Medulla oblongata (tissue), 1 donor: ENCODE measurements around the gene RS1.

Experiments
- DNase-seq: peaks from one replicate; pipeline ENCODE4 v3.0.0-alpha.2; 2015; ENCODE audit errors: extremely low spot score

RS1 gene

DNA sequence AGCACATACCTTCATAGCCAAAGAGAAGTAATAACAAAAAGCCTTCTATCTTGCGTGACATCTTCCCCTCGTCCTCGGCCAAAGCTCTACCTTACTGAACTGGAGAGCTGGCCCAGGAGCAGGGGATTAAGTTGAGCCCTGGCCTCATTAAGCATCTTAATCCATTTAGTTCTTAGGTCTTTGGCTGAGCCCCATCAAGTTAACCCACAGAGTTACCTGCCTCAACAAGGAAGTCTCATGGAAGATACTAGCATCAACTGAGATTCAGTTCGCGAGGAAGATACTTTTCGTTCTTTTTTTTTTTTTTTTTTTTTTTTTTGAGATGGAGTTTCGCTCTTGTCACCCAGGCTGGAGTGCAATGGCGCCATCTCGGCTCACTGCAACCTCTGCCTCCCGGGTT, at the start of gene RS1:
RS1 (minus strand) TSS at position 101 of the 400 bp plus-strand sequence; CDS start at position 61, 40 bp downstream.
- no peak for DNase-seq

DNA sequence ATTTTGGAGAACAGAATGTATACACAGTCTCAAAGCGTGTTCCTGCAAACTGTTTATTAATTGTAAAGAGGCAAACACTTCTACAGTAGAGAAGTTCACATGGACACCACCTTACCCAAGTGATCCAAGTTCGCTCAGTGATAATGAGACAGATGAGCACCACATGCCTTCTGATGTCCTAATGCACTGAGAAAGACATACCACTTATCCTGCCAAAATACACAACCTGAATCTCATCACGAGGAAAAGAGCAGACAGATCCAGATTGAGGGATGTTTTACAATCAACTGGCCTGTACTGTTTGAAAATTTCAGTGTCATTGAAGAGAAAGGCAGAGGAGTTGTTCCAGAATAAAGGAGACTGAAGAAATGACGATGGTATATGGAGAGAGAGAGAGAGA, 47.9 kb upstream of the RS1 start:
- no peak for DNase-seq

DNA sequence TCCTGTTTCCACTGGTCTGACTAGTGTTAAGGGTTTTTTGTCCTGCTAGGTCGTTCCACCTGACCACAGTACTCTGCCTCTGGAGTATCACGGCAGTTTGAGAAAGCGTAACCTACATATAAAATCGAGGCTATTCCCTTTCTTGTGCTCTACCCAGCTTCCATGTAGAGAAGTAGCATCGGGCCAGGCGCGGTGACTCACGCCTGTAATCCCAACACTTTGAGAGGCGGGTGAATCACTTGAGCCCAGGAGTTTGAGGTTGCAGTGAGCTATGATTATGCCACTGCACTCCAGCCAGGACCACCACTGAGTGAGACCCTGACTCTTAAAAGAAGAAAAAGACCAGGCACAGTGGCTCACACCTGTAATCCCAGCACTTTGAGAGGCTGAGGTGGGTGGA, 43.0 kb upstream of the RS1 start:
- no peak for DNase-seq

GRCh38 chrX:18709833-18710232, 37.9 kb upstream of the RS1 start:
- DNase-seq, result no peak

DNA sequence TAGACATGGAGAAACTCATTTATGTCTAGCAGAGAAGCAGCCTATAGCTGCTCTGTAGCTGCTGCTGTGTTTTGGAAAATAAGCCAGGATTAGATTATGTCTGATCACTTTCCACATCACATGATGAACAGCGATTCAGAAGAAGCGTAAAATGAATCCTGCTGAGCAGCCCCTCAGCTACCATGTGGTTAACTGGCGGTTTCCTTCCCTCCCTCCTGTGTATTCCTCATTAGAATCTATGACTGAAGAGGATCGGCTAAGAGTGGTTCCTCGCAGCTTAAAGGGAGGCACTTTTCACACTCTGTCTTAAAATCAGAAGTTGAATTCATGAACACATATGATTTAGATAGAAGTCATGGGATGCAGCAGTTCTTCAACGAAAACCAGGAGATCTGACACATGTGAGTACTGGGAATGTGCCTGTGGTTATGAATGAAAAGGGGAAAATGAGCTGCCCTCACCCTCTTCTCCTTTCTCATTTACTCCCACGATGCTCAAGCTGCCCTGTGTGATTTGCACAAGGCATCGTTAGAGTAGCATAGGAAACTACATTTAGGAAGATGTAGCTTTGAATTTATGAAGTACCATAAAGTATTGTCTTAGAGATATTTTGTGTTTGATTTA, 35.6 kb upstream of the RS1 start, which contains the start of gene PPEF1:
PPEF1 (plus strand) TSS at position 220 of the 624 bp plus-strand sequence; CDS start at position 356, 136 bp downstream.
- DNase-seq, result no peak

DNA sequence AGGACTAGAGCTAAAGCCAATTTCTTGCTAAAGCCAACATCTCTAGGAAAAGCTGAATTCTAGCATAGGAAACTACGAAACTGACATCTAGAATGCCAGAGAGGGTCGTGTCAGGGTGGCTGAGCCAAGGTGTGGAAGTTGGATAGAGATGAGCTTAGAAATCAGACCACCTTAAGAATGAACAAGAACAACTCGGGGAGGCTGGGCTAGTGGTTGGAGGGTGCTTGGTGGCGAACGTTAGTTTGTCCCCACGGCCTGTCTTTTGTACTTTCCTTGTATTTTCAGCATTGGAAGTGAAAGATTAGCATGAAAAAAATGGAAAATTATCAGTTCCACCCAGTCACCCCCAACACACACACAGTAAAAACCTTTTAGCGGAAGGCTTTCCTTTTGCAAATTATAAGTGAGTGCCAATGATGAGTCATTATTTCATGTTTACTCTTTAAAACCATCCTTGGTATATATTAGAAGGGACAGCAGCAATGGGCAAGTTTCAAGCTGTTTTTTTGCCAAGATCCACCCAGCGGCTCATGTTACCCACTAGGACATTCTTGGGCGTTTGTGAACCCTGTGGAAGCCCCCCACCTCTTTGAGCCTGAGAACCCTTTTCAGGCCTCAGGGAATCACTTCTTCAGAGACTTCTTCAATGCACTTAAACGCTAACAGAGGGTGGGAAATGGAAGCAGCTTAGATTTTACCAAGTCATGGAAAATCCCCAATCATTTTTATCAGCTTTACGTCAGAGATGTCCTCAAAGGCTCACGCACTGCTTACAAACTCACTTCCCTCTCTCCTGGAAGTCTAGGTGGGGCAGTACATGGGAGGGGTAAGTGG, 30.7 kb upstream of the RS1 start:
- DNase-seq, result no peak

DNA sequence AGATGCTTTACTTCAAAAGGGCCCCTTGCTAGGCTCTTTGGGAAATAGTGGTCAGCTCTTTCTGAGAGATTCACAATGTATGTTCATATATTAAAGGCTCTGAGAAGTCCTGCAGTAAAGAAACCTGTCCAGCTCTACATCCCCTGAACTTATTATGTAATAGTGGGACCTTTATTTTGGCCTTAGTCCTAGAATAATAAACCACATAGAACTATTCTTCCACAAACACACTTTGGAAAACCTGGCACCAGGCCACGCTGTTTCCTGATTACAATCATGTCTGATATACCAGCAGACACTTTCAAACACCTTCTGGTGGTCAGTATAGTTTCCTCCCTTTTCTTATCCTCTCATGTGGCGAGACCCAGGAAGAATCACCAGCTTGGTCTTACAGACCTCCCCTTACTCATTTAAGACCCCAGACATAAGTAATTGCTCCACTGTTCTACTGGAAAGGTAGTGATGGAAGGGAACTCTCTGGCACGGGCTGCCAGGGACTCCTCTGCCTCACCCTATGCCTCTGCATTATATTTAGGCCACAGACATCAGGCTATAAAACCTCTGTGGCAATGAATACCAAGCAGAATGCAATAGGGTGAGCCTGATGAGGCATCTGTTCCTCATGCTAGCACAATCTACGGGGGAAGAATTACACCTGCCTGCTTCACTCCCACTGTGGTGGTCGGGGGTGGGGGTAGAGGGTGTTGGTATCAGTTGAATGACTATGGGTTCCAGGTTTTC, 29.9 kb upstream of the RS1 start:
- DNase-seq, result no peak

GRCh38 chrX:18698737-18699650, 27.1 kb upstream of the RS1 start:
- DNase-seq, result no peak

DNA sequence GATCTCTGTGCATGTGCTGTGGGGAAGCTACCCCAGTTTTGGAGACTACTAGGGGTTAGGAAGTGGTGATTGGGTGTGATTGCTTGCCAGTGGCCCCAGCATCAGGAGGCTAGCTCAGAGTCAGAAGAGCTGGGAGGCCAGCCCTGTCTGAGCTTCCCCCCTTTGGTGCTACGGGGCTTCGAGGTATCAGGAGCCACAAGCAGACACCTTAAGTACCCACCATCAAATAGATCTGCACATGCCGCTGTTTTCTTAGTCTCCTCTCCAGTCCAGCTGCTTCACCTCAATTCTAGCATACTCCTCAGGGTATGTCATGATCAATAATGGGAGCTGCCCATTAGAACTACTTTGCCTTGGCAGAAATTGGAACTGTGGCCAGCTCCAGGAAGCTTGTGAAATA, 24.7 kb upstream of the RS1 start:
- no peak for DNase-seq

- no peak for DNase-seq
Observed at GRCh38 chrX:18692541-18692940, 20.6 kb upstream of the RS1 start.

GRCh38 chrX:18691431-18691830, 19.5 kb upstream of the RS1 start:
- no peak for DNase-seq

GRCh38 chrX:18687856-18688495, 16.1 kb upstream of the RS1 start:
- DNase-seq, result no peak

DNA sequence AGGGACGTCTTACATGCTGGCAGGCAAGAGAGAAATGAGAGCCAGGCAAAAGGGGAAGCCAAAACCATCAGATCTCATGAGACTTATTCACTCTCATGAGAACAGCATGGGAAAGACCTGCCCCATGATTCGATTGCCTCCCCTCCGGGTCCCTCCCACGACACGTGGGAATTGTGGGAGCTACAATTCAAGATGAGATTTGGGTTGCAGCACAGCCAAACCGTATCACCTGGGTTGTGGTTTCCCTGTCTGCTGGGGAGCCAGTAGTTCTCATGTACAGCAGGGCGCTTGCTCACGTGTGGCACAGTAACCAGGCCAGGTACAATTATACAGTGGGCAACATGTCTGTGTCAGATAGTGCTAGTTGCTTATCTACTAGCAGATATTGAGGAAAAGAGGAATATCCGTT, 11.1 kb upstream of the RS1 start:
- DNase-seq, result no peak

DNA sequence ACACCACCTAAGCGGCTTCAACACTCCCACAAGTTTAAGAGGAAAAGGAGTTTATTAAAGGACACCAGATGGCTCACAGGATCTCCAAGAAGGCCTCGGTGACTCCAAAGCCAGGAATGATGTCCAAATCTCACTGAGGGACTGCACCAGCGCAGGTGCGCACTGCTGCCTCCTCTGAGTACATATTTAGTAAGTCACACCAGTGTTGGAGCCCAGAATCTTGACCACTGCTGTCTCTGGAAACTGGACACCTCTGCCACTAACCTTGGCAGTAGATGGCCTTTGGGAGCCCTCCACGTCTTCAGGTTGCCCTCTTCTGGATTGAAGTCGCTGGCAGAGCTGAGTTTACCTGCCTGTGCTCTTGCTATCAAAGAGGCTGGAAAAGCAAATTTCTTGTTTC, 10.1 kb upstream of the RS1 start:
- no peak for DNase-seq

GRCh38 chrX:18677161-18677869, 5.4 kb upstream of the RS1 start:
- DNase-seq, result no peak

DNA sequence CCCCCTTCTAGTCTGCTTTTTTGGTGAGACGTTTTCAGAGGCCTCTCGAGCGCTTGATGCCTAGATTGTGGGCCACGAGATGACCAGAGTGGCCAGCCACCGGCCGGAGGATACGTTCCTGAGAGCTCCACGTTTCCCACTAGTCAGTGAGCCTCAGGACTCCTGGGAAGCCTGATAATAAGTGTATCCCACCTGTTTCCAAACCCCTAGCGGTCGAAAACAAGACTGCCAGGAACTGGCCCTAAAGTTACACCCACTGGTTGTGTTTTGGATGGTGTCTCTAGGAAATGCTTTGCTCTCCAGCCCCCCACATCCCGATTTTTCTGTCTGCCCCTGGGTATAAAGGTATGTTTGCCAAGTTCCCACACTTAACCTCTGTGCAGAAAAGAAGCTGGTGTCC, 4.6 kb upstream of the RS1 start:
- DNase-seq, result no peak

DNA sequence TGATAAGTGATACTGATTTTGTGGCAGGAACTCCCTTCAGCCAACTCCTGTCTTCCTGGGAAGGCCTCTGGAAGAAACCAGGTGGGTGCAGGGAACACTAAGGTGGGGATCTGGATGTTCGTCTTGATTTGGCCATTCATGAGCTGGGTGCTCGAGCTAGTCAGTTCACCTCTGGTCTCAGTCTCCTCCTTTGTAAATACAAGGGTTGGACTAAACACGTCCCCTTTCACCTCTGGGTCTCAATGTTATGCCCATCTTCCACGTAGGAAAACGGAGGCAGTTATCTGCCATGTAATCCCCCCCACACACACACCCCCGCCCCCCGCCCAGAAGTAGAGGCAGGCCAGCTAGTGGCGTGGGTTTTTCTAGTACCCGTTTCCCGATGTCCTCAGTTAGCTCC, 4.1 kb upstream of the RS1 start:
- no peak for DNase-seq

- peak; percentile 87 for DNase-seq
Observed at GRCh38 chrX:18674788-18675735, 3.2 kb upstream of the RS1 start.

DNA sequence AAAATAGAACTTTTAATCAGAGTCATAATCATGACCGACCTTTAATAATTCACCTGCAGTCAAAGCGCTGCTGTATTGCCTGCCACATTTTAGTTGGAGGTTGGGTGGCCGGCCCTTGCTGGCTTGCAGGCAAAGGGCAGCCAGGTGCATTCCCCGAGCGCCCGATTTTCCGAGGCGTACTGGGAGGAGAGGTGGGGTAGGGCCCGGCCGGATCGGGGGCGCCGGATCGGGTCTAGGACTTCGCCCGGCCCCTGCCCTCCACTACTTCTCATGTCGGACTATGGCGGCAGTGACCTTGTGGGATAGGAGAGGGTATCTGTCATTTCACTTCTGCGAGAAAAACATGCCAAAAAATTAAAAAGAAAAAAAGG, 2.5 kb upstream of the RS1 start:
- DNase-seq, result no peak
